Measurements from ENCODE around the gene PDAP1. TPM values are rescaled to one million over a fixed set of nuclear protein-coding genes. Genes with fewer than 3 reads are reported as not detected.

Gene PDAP1
- total RNA-seq, 1 experiment from 2014 or later: 147 TPM

DNA sequence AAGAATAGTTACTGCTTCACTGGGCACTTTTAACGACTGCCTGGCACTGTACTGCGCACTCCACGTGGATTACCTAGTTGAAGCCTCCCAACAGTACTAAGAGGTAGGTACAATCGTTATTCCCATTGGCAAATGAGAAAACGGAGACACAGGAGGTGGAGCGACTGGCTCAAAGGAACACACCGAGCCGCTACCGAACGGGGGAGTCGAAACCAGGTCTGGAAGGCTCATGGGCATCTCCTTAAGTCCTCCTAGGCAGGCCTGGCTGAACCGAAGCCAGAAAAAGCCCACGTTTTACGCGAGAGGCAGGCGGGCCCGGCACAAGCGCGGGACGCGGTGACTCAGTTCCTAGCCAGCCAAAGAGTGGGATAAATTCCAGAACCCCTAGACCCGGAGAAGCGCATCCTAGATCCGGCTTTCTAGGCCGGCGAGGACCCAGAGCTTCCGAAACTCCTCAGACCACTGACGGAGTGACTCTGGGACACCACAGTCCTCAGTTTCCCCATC is 472 bp downstream of the PDAP1 start:
- Histone ChIP-seq H3K27me3 (ENCODE audit: control insufficient read depth, insufficient read depth, low read length) (no peaks in the 10 kb centered on the region), H3K27ac (ENCODE audit: low read length) (peak overlapping the region; percentile 98), H3K36me3 (ENCODE audit: control insufficient read depth, insufficient read depth, low read length) (peaks cover 31% of the 10 kb centered on the region), H3K4me1 (ENCODE audit: control insufficient read depth, insufficient read depth, low read length) (peaks cover 19% of the 10 kb centered on the region), H3K4me3 (ENCODE audit: low read depth in 2 of 2, low read length in 2 of 2) (peak overlapping the region; percentile 96 to 100), H3K9me3 (ENCODE audit: control insufficient read depth, insufficient read depth, low read depth, low read length) (no peaks in the 10 kb centered on the region)
- intact Hi-C loops (cut with micrococcal nuclease; ENCODE audit: unreplicated experiment): no loop called here
- TF ChIP-seq SIN3A (IDR thresholded peaks at IDR 0.05; ENCODE audit: borderline replicate concordance, insufficient read depth, low read depth, low read length) (no peak), TCF7L2 (IDR thresholded peaks at IDR 0.05; ENCODE audit: low read depth, low read length) (no peak), POLR2AphosphoS5 (IDR thresholded peaks at IDR 0.05; ENCODE audit: low read depth, low read length) (no peak)
- TF ChIP-seq, protein P1, sequence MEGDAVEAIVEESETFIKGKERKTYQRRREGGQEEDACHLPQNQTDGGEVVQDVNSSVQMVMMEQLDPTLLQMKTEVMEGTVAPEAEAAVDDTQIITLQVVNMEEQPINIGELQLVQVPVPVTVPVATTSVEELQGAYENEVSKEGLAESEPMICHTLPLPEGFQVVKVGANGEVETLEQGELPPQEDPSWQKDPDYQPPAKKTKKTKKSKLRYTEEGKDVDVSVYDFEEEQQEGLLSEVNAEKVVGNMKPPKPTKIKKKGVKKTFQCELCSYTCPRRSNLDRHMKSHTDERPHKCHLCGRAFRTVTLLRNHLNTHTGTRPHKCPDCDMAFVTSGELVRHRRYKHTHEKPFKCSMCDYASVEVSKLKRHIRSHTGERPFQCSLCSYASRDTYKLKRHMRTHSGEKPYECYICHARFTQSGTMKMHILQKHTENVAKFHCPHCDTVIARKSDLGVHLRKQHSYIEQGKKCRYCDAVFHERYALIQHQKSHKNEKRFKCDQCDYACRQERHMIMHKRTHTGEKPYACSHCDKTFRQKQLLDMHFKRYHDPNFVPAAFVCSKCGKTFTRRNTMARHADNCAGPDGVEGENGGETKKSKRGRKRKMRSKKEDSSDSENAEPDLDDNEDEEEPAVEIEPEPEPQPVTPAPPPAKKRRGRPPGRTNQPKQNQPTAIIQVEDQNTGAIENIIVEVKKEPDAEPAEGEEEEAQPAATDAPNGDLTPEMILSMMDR (IDR thresholded peaks at IDR 0.05): no peak
- TF ChIP-seq, protein P2, sequence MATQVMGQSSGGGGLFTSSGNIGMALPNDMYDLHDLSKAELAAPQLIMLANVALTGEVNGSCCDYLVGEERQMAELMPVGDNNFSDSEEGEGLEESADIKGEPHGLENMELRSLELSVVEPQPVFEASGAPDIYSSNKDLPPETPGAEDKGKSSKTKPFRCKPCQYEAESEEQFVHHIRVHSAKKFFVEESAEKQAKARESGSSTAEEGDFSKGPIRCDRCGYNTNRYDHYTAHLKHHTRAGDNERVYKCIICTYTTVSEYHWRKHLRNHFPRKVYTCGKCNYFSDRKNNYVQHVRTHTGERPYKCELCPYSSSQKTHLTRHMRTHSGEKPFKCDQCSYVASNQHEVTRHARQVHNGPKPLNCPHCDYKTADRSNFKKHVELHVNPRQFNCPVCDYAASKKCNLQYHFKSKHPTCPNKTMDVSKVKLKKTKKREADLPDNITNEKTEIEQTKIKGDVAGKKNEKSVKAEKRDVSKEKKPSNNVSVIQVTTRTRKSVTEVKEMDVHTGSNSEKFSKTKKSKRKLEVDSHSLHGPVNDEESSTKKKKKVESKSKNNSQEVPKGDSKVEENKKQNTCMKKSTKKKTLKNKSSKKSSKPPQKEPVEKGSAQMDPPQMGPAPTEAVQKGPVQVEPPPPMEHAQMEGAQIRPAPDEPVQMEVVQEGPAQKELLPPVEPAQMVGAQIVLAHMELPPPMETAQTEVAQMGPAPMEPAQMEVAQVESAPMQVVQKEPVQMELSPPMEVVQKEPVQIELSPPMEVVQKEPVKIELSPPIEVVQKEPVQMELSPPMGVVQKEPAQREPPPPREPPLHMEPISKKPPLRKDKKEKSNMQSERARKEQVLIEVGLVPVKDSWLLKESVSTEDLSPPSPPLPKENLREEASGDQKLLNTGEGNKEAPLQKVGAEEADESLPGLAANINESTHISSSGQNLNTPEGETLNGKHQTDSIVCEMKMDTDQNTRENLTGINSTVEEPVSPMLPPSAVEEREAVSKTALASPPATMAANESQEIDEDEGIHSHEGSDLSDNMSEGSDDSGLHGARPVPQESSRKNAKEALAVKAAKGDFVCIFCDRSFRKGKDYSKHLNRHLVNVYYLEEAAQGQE (IDR thresholded peaks at IDR 0.05; ENCODE audit: insufficient read depth in 1 of 2, low read depth in 2 of 2, low read length in 1 of 2): no peak
- DNase-seq (ENCODE audit: low read depth, low spot score) (no peak), ATAC-seq (peak; percentile 28)
- in situ Hi-C loops (cut with HindIII; ENCODE audit: low pct_unique_long_range_greater_than_20kb, low sequenced_read_pairs): no loop called here
- ChIA-PET POLR2A (interaction anchor here (0.8 to 1.5 kb wide), 2 partner anchors 8 to 15 kb away, joined by 4 to 5 read pairs; no protein-coding TSS in a partner anchor), CTCF (no interaction called here)
- no TSS peak for BruUV-seq (replicated peaks)

DNA sequence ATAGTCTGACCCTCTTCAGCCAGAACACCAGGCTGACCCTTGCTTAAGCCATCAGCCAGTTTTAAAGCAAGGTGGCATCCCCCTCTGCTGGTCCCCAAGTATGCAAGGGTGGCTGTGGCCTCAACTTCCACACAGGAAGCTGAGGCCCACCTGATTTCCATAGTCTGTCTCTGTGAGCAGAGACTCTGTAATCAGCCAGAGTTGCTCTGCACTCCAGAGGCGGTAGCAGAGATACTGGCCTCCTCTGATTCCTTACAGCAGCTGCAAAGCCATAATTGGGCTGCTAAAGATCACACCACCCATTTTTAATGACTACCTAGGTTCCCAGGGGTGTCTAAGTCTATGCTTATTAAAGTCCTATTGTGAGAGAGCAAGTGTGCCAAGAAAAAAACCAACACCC is 1.8 kb downstream of the PDAP1 start:
- peaks cover 28% of the 10 kb centered on the region for H3K36me3 ChIP-seq (ENCODE audit: control insufficient read depth, insufficient read depth, low read length)
- in situ Hi-C loops (cut with HindIII; ENCODE audit: low pct_unique_long_range_greater_than_20kb, low sequenced_read_pairs): no loop called here
- BruUV-seq (replicated peaks): no TSS peak
- peak overlapping the region; percentile 96 to 100 for H3K4me3 ChIP-seq (ENCODE audit: low read depth in 2 of 2, low read length in 2 of 2)
- intact Hi-C loops (cut with micrococcal nuclease; ENCODE audit: unreplicated experiment): no loop called here
- H3K27me3 ChIP-seq (ENCODE audit: control insufficient read depth, insufficient read depth, low read length): no peaks in the 10 kb centered on the region
- TF ChIP-seq, protein P1 (IDR thresholded peaks at IDR 0.05): no peak
- no peak for DNase-seq (ENCODE audit: low read depth, low spot score)
- ChIA-PET POLR2A (no interaction called here), CTCF (no interaction called here)
- no peaks in the 10 kb centered on the region for H3K9me3 ChIP-seq (ENCODE audit: control insufficient read depth, insufficient read depth, low read depth, low read length)
- H3K4me1 ChIP-seq (ENCODE audit: control insufficient read depth, insufficient read depth, low read length): peaks cover 19% of the 10 kb centered on the region
- ATAC-seq: no peak
- H3K27ac ChIP-seq (ENCODE audit: low read length): peak overlapping the region; percentile 98
